MM.1S (cell line): ENCODE results near the gene TMEM51.

Source experiments
- CTCF ChIP-seq: fragments of 300-600 bp; sonication (generic); IDR thresholded peaks from 2 replicates; pipeline ENCODE4 v1.5.1; 2016; ENCODE audit warnings: antibody characterized with exemption, low read length, mixed read lengths
- EZH2 ChIP-seq: fragments of 300-600 bp; sonication (generic); optimal IDR thresholded peaks from 2 replicates; pipeline ENCODE3; 2017; ENCODE audit warnings: low read depth, mild to moderate bottlenecking, antibody characterized with exemption, low read length, mixed read lengths
- EZH2phosphoT487 ChIP-seq: fragments of 300-600 bp; sonication (generic); IDR thresholded peaks from 2 replicates; pipeline ENCODE4 v1.6.1; 2018; ENCODE audit warnings: antibody characterized with exemption, low read length

GRCh38 chr1:15107058-15107687, 46.4 kb upstream of the TMEM51 start:
- no peak for TF ChIP-seq CTCF
- TF ChIP-seq EZH2 = no peak
- no peak for TF ChIP-seq EZH2phosphoT487
